ENCODE data around the gene BRINP2.

Gene BRINP2

GRCh38 chr1:177270863-177271262 lies 100.1 kb downstream of the BRINP2 start:
- no peak for DNase-seq (ENCODE audit: low read depth in 3 of 3)

GRCh38 chr1:177273141-177273540 lies 102.4 kb downstream of the BRINP2 start:
- DNase-seq (ENCODE audit: low read depth in 3 of 3), result no peak

- DNase-seq (ENCODE audit: low read depth in 3 of 3), result no peak
Observed at GRCh38 chr1:177274687-177275211, 104.0 kb downstream of the BRINP2 start.

- DNase-seq (ENCODE audit: low read depth in 3 of 3), result no peak
Observed at GRCh38 chr1:177275736-177276135, 105.0 kb downstream of the BRINP2 start.

GRCh38 chr1:177278626-177279390 lies 108.0 kb downstream of the BRINP2 start:
- DNase-seq (ENCODE audit: low read depth in 3 of 3), result no peak

GRCh38 chr1:177281901-177282300 lies 111.1 kb downstream of the BRINP2 start:
- DNase-seq (ENCODE audit: low read depth in 3 of 3), result no peak

- no peak for DNase-seq (ENCODE audit: low read depth in 3 of 3)
Observed at GRCh38 chr1:177282976-177283375, 112.2 kb downstream of the BRINP2 start.

- DNase-seq (ENCODE audit: low read depth in 3 of 3), result no peak
Observed at GRCh38 chr1:177283380-177283779, 112.6 kb downstream of the BRINP2 start.

GRCh38 chr1:177286396-177286795 lies 115.6 kb downstream of the BRINP2 start:
- no peak for DNase-seq (ENCODE audit: low read depth in 3 of 3)

GRCh38 chr1:177287270-177287669 lies 116.5 kb downstream of the BRINP2 start:
- no peak for DNase-seq (ENCODE audit: low read depth in 3 of 3)

GRCh38 chr1:177287994-177288393 lies 117.2 kb downstream of the BRINP2 start:
- DNase-seq (ENCODE audit: low read depth in 3 of 3), result no peak

GRCh38 chr1:177289532-177289931 lies 118.8 kb downstream of the BRINP2 start:
- no peak for DNase-seq (ENCODE audit: low read depth in 3 of 3)

- DNase-seq (ENCODE audit: low read depth in 3 of 3), result no peak
Observed at GRCh38 chr1:177300431-177300830, 129.7 kb downstream of the BRINP2 start.

- DNase-seq (ENCODE audit: low read depth in 3 of 3), result no peak
Observed at GRCh38 chr1:177301425-177302124, 130.8 kb downstream of the BRINP2 start.

GRCh38 chr1:177302357-177303044 lies 131.7 kb downstream of the BRINP2 start:
- DNase-seq (ENCODE audit: low read depth in 3 of 3), result no peak

- no peak for DNase-seq (ENCODE audit: low read depth in 3 of 3)
Observed at GRCh38 chr1:177305040-177306018, 134.6 kb downstream of the BRINP2 start.

- no peak for DNase-seq (ENCODE audit: low read depth in 3 of 3)
Observed at GRCh38 chr1:177306019-177306415, 135.3 kb downstream of the BRINP2 start.

- no peak for DNase-seq (ENCODE audit: low read depth in 3 of 3)
Observed at GRCh38 chr1:177306981-177307380, 136.2 kb downstream of the BRINP2 start.

- no peak for DNase-seq (ENCODE audit: low read depth in 3 of 3)
Observed at GRCh38 chr1:177307771-177308170, 137.0 kb downstream of the BRINP2 start.

- DNase-seq (ENCODE audit: low read depth in 3 of 3), result no peak
Observed at GRCh38 chr1:177309880-177310279, 139.1 kb downstream of the BRINP2 start.

- DNase-seq (ENCODE audit: low read depth in 3 of 3), result no peak
Observed at GRCh38 chr1:177310326-177310725, 139.6 kb downstream of the BRINP2 start.

All from stimulated activated CD4-positive, alpha-beta T cell treated with anti-CD3 and anti-CD28 coated beads, TNF-alpha, amount 100 ng/mL, for 24 hours (primary cell).